GM23248 (cell line): ENCODE measurements around the gene LTB.

Experiments used
- EZH2 ChIP-seq: fragments of 200-600 bp; sonication (generic); IDR thresholded peaks from 2 replicates; pipeline ENCODE4 v1.6.1; 2018; ENCODE audit warnings: antibody characterized with exemption, mild to moderate bottlenecking; ENCODE audit not compliant: insufficient read depth, poor library complexity, severe bottlenecking
- EZH2phosphoT487 ChIP-seq: fragments of 200-600 bp; sonication (generic); IDR thresholded peaks from 2 replicates; pipeline ENCODE4 v1.6.1; 2018; ENCODE audit warnings: antibody characterized with exemption, moderate library complexity, mild to moderate bottlenecking, low read depth; ENCODE audit not compliant: insufficient read depth

GRCh38 chr6:31572041-31572911 lies 9.9 kb downstream of the LTB start, which contains the start of gene LTA:
- TF ChIP-seq EZH2phosphoT487, result no peak
- TF ChIP-seq EZH2, result no peak
